ENCODE measurements around the gene MYBPH. TPM values are rescaled to one million over a fixed set of nuclear protein-coding genes. Genes with fewer than 3 reads are reported as not detected.

The MYBPH gene
- total and polyA plus RNA-seq, 10 of the 15 experiments (the other 5 are each of a cell fraction or from before 2014, with no cell fraction given): 0.06 to 0.10 TPM; not detected in 8

- TF ChIP-seq CUX1 (IDR thresholded peaks at IDR 0.05; ENCODE audit: insufficient replicate concordance, low read depth, low read length) (no peak), SMAD5 (IDR thresholded peaks at IDR 0.05; ENCODE audit: low read depth) (no peak), HDGF (IDR thresholded peaks at IDR 0.05) (no peak), RBBP5 (conservative IDR thresholded peaks at IDR 0.05) (no peak), JUNB (IDR thresholded peaks at IDR 0.05) (no peak), CEBPB (IDR thresholded peaks at IDR 0.05; ENCODE audit: borderline replicate concordance in 1 of 2, low read depth in 2 of 2, low read length in 2 of 2) (no peak), HSF1 (IDR thresholded peaks at IDR 0.05; ENCODE audit: low read depth, low read length) (no peak), TAF1 (IDR thresholded peaks at IDR 0.05; ENCODE audit: borderline replicate concordance, low read depth, low read length) (no peak)
Measured at GRCh38 chr1:203175827-203176241, 208 bp upstream of the MYBPH start (continued).
